Neural cell (in vitro differentiated cells): Measurements from ENCODE around the gene PROKR2.

Experiments used
- CTCF ChIP-seq: fragments of 450-650 bp; IDR thresholded peaks from 2 replicates; pipeline ENCODE4 v1.5.1; 2014; ENCODE audit warnings: antibody characterized with exemption, mild to moderate bottlenecking, moderate library complexity; ENCODE audit not compliant: poor library complexity, severe bottlenecking
- EP300 ChIP-seq: fragments of 450-650 bp; conservative IDR thresholded peaks from 2 replicates; pipeline ENCODE4 v1.6.1; 2014; ENCODE audit warnings: antibody characterized with exemption, mild to moderate bottlenecking, moderate library complexity; ENCODE audit not compliant: poor library complexity, severe bottlenecking
- EZH2 ChIP-seq: fragments of 200-600, 300-800 bp; shearing (Covaris generic), sonication (generic); IDR thresholded peaks from 2 replicates; pipeline ENCODE4 v1.6.1; 2014; ENCODE audit warnings: antibody characterized with exemption, low read length, borderline replicate concordance, mild to moderate bottlenecking; ENCODE audit not compliant: insufficient read depth, poor library complexity, severe bottlenecking
- POLR2AphosphoS5 ChIP-seq: IDR thresholded peaks from 2 replicates; pipeline ENCODE4 v1.6.1; 2012
- REST ChIP-seq: IDR thresholded peaks from 2 replicates; pipeline ENCODE4 v1.6.1; 2012; ENCODE audit warnings: borderline replicate concordance
- SMC3 ChIP-seq: fragments of 450-650 bp; conservative IDR thresholded peaks from 2 replicates; pipeline ENCODE4 v1.6.1; 2014; ENCODE audit warnings: antibody characterized with exemption, mild to moderate bottlenecking, moderate library complexity; ENCODE audit not compliant: poor library complexity

GRCh38 chr20:5309971-5310370, 6.8 kb downstream of the PROKR2 start:
- TF ChIP-seq CTCF (no peak), POLR2AphosphoS5 (no peak), REST (no peak), SMC3 (no peak), EZH2 (no peak), EP300 (no peak)
